ENCODE data around the gene DCTN5.
"Not testable (repeated sequence)": the region's sequence is repeated elsewhere in the genome, so short reads cannot be mapped to it uniquely, and the experiment has no call there.

DCTN5 gene

GRCh38 chr16:23694265-23694643, 53.0 kb downstream of the DCTN5 start:
- DNase-seq (ENCODE audit: low spot score): no peak

GRCh38 chr16:23694644-23695373, 53.5 kb downstream of the DCTN5 start:
- no peak for DNase-seq (ENCODE audit: low spot score)

- DNase-seq (ENCODE audit: low spot score): no peak
Measured at GRCh38 chr16:23695756-23696155, 54.5 kb downstream of the DCTN5 start.

GRCh38 chr16:23699100-23699499, 57.8 kb downstream of the DCTN5 start:
- DNase-seq (ENCODE audit: low spot score): no peak

GRCh38 chr16:23700093-23700492, 58.8 kb downstream of the DCTN5 start:
- DNase-seq (ENCODE audit: low spot score): no peak

GRCh38 chr16:23700509-23700908, 59.2 kb downstream of the DCTN5 start:
- DNase-seq (ENCODE audit: low spot score): no peak

GRCh38 chr16:23701045-23701444, 59.8 kb downstream of the DCTN5 start:
- no peak for DNase-seq (ENCODE audit: low spot score)

- no peak for DNase-seq (ENCODE audit: low spot score)
Measured at GRCh38 chr16:23702951-23703350, 61.7 kb downstream of the DCTN5 start.

GRCh38 chr16:23704772-23705516, 63.7 kb downstream of the DCTN5 start:
- DNase-seq (ENCODE audit: low spot score): no peak

GRCh38 chr16:23705517-23705902, 64.2 kb downstream of the DCTN5 start:
- no peak for DNase-seq (ENCODE audit: low spot score)

- DNase-seq (ENCODE audit: low spot score): no peak
Measured at GRCh38 chr16:23706439-23706838, 65.2 kb downstream of the DCTN5 start.

GRCh38 chr16:23709536-23709935, 68.3 kb downstream of the DCTN5 start:
- DNase-seq (ENCODE audit: low spot score): no peak

- DNase-seq (ENCODE audit: low spot score): no peak
Measured at GRCh38 chr16:23710008-23710407, 68.7 kb downstream of the DCTN5 start.

- DNase-seq (ENCODE audit: low spot score): no peak
Measured at GRCh38 chr16:23710504-23710903, 69.2 kb downstream of the DCTN5 start.

- no peak for DNase-seq (ENCODE audit: low spot score)
Measured at GRCh38 chr16:23711785-23712184, 70.5 kb downstream of the DCTN5 start.

GRCh38 chr16:23712976-23713375, 71.7 kb downstream of the DCTN5 start, which contains the start of gene ERN2:
TSS of gene ERN2 (minus strand) at chr16:23713222. CDS start at chr16:23713187, 35 bp downstream.
- no peak for DNase-seq (ENCODE audit: low spot score)

- no peak for DNase-seq (ENCODE audit: low spot score)
Measured at GRCh38 chr16:23716484-23716883, 75.2 kb downstream of the DCTN5 start.

GRCh38 chr16:23722613-23723240, 81.5 kb downstream of the DCTN5 start:
- DNase-seq (ENCODE audit: low spot score): not testable (repeated sequence)

GRCh38 chr16:23724096-23724784, 83.0 kb downstream of the DCTN5 start:
- DNase-seq (ENCODE audit: low spot score): no peak

GRCh38 chr16:23724785-23725131, 83.5 kb downstream of the DCTN5 start:
- no peak for DNase-seq (ENCODE audit: low spot score)

- DNase-seq (ENCODE audit: low spot score): no peak
Measured at GRCh38 chr16:23726710-23727109, 85.4 kb downstream of the DCTN5 start.

Data from activated CD4-positive, alpha-beta T cell treated with anti-CD3 and anti-CD28 coated beads, Interleukin-2, Interleukin-4, amounts not matched to agents 100 ng/mL and 50 ng/mL, durations not matched to agents 16 hours and 8 hours (primary cell).